GM21390 (cell line): ENCODE measurements around the gene GDF3.
"Not testable (repeated sequence)": the region's sequence is repeated elsewhere in the genome, so short reads cannot be mapped to it uniquely, and the experiment has no call there.

Experiments used
- ATAC-seq: cut with Tn5 transposase; IDR thresholded peaks from one replicate; pipeline ENCODE4 v1.9.1; 2021; ENCODE audit not compliant: unreplicated experiment

The GDF3 gene

DNA sequence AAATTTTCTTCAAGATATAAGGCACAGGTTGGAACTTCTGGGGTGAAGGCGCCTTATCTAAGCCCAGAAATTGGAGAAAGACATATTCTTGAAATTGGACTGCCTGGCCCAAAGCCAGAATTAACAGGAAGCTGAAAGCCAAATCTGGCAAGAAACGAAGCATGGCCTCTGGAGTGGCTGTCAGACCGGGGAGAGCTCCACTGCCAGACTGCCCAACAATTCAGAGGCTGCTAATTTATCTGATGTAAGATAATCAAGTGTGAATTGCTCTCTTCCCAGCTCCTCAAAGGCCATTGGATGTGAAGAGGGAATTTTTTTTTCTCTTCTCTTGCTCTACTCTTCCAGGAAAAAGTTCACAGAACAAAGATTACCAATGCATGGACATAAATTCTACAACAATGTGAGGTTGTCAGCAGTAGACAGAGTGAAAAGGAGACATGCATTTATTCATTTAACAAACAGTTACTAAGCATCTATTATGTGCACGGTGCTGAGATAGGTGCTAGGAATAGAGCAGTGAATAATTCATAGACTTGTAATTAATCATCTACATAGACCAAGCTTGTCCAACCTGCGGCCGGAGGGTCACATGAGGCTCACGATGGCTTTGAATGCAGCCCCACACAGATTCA lies at the start of gene GDF3:
Gene GDF3 (minus strand): TSS at position 210 of the 632 bp plus-strand sequence. CDS start 47 bp downstream, at position 163.
- ATAC-seq: no peak

DNA sequence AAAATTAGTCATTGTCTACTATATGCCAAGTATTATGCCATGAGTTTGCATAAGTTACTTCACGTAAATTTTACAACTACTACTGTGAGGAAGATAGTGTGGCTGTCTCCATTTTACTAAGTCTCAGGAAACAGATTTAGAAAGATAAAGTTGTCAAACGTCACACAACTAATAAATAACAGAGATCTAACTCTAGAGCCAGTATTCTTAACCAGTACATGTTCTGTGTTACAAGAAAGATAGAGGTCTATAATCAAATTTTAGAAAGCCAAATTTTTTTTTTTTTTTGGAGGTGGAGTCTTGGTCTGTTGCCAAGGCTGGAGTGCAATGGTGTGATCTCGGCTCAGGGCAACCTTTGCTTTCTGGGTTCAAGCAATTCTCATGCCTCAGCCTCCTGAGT lies 37.4 kb upstream of the GDF3 start:
- ATAC-seq: no peak

DNA sequence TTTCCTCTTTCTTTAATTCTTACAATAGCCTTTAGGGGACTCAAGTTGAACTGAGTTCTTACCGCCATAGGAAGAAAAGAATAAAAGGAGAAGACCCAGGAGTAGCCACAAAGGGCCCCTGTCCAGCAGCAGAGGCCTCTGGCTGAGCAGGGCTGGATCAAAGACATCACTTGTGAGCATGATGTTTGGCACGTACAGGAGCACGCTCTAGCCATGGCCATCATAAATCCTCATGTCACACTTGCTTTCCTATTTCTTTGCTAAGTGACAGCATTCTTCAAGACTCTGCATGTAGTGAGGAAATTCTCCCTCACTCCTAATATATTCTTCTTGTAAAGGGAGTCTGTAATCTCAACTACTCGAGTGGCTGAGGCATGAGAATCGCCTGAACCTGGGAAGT lies 35.9 kb upstream of the GDF3 start:
- ATAC-seq: no peak

DNA sequence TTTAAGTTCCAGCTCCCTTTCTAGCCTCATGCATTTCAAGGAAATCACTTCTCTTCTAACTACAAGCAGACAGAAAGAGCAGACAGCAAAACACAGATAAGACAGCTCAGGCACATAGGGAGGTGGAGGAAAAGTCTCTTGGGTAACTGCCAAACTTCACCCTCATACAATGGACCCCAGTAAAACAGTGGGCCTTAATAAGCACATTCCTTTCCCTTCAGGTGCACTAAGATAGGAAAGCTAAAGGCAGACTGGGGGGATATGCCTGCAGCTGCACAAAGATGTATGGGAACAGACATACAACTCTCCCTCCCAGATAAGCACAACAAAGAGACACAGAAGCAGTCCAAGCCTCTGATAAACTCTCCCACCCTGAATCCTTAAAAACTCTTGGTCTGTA lies 35.4 kb upstream of the GDF3 start:
- ATAC-seq: not testable (repeated sequence)

DNA sequence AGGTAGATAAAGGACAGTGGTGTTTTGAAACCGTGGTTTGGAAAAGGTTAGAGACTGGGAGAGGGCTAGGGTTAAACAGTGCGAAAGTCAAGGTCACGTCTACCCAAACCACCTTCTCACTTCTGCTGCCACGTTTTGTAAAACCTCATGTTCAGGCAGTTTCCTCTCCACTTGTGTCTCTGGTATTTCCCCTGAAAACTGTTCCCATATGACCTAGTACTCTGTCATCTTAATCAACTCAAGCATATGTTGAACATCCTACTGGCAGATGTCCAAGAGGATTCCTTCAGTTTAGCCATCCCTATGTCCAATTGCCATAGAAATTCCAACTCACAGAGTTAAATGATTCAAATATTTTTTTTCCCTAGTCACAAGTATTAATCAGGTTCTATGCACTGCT lies 34.2 kb upstream of the GDF3 start:
- no peak for ATAC-seq

DNA sequence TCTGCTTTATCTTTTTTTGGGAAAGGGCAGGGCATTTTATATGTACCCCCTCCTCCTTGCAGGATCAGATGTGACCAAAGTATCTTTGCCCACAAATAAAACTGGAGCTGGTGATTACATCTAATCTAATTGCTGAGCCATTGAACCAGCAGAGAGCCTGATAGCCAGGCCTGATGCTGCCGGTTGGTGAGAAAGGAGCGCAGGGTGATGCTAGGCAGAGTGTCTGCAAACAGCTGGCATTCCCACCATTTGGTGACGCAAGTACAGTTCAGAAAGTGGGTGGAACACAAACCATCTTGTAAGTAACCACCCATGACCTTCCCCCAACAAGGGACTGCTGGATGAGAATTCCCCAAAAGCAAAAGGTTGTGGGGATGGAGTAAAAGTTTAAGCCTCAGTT lies 28.4 kb upstream of the GDF3 start:
- ATAC-seq: no peak

DNA sequence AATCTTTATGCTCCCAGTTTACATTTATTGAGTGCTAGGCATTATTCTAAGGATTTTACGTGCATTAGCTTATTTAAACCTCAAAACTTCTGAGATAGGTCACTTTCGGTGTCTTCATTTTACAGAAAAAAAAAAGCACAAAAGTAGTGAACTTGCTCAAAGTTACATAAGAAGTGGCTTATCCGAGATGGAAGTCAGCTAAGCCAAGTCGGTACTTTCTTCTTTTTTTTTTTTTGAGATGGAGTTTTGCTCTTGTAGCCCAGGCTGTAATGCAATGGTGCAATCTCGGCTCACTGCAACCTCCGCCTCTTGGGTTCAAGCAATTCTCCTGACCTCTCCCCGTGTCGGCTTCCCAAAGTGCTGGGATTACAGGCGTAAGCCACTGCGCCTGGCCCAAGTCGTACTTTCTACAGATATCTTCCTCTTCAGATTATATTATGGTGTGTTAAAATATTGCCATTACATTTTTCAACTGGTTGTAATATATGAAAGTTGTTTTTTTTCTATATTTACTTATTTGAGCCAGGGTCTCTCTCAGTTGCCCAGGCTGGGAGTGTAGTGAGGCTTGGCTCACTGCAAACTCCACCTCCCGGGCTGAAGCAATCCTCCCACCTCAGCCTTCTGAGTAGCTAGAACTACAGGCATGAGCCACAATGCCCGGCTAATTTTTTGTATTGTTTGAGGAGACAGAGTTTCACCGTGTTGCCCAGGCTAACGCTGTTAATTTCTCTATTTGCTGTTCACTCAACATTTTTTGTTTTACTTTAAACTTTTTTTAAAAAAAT lies 24.6 kb upstream of the GDF3 start:
- ATAC-seq: no peak

DNA sequence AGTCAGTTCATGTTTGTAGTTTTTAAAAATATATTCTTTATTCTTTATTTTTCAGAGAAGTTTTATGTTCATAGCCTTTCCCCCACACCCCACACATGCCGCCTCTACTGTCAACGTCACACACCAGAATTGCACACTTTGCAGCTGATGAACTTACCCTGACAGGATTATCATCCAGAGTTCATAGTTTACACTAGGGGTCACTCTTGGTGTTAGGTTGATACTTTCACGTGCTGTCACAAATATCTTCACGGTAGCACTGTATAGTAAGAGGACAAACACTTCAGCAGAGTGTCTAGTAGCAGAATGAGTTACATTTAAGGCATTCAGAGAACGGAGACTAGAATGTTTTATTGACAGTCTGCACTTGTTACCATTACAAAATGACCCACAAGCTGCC lies 20.8 kb upstream of the GDF3 start:
- ATAC-seq: no peak

DNA sequence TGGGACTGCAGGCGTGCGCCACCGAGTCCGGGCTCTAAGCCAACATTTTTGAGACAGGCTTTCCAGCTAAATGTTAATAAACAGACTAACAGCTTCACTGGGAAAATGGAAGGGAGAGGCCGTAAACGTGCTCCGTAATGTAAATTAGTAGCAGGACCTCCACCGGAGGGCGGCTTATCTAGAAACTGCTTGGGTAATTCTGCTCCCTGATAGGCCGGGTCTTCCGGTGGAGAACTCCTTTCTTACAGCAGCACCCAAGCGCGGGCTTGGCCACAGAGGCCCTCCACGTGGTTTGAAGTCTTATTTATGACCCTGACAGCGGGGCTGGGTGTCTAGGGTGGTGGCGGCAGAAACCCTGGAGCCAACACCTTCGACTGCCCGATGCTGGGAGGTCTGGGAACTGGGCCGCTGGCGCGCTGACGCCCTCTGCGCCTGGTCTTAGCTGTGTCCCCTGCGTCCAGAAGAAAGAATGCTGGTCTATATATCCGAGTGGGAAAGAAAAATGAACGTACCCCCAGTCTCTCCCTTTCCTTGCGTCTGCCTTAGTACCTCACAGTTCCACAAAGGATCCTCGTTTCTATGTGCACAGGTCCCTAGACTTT lies 17.4 kb upstream of the GDF3 start:
- ATAC-seq: no peak

DNA sequence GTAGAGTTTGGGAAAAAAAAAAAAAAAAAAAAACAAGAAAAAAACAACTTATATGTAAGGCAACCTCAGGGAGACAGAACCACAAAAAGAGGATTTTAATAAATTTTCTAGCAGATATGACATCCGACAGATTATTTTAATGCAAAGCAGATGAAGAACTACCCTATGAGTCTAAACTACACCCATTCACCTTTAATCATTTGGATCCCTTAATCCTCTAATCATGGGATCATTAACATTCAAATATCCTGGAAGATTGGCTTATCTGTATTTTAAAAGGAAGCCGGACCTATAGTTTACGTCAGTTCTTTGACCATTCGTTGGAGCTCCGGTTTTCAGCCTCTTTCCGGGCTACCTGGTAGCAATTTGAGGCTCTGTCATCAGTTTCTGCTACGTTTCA lies 15.6 kb upstream of the GDF3 start, which contains the start of gene DPPA3:
Gene DPPA3 (plus strand): TSS at position 301 of the 400 bp plus-strand sequence. CDS start 138 bp downstream, outside the sequence.
- ATAC-seq: no peak

DNA sequence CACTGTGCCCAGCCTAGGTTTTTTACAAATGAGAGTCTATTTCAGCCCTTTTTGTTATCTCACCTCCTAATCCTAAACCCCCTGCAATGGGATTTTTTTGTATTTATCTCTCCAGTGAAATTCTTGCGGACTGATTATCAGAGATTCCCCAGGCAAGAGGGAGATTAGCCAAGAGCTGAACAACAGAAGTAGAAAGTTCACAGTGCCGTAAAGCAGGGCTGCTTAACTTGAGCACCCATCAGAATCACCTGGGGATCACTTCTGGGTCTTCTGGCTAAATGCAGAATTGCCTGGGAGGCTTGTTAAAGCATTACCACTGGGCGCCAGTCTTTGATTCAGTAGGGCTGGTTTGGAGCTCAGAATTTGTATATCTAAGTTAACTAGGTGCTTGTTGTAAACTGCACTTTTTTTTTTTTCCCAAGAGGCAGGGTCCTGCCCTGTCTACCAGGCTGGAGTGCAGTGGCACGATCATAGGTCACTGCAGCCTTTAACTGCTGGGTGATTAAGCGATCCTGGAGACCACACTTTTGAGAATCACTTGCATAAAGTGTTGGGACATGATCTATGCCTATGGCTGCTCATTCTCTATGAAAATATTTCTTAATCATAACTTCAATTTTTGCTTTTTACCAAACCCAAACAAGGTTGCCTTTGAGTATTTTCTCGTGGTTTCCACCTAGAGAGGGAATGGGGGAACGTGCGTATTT lies 14.5 kb upstream of the GDF3 start:
- no peak for ATAC-seq

DNA sequence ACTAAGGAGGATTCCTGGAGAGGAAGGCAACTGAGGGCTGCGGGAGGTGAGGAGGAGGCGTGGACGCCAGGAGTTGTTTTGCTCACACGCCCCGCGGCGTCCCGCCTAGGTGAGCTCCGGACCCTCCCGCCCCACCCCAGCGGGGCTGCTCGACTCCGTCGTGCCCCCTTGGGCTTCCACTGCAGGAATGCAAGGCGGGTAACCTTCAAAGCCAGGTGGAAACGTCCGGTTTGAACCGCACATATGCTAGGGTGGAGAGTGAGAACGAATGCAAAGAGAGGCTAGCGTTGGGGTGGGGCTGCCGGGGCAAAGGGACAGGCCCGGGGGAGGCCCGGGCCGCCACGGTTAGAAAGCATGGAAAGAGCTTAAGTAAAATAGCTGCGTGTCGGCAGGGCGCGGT lies 10.3 kb upstream of the GDF3 start:
- no peak for ATAC-seq

DNA sequence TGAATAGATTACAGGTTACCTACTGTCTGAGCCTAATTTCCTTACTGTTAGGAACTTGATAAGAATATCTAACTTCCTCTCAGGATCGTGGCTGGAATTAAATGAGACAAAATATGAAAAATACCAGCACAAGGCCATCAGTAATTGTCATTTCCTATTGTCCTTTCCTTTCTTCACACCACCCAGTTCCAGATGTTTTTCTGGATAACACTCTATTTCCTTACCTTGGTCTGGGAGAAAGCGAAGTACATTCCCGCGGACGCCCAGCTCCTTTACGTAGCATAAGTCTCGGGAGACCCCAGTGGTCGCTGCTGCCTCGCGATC lies 376 bp downstream of the GDF3 start:
- no peak for ATAC-seq

DNA sequence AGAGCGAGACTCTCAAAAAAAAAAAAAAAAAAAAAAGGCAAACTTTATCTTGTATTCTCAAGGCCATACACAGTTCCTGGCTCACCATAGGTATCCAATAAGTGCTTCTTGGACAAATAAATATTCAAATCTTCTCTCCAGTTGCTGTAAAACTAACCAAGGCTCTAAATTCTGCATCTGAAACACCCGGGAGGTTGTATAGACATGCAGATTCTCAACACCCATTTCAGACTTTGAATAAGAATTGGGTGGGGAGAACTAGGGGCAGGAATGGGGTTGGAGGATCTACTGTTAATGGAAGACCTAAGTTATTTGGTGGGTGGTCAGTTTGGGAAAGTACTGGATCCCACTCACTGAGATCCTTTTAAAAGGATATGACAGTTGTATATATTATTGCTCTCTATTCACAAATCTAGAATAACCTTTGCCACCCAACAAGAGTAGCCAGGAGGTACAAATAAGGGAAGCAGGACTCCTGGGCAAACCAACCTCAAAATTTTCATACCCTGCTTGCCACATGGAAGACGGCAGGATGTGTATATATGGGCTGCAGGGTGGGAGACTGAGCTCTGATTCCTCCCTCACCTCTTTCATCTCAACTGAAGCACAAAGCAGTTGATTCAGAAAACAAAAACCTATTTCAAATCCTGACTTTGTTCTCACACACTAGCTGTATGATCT lies 879 bp downstream of the GDF3 start:
- no peak for ATAC-seq

DNA sequence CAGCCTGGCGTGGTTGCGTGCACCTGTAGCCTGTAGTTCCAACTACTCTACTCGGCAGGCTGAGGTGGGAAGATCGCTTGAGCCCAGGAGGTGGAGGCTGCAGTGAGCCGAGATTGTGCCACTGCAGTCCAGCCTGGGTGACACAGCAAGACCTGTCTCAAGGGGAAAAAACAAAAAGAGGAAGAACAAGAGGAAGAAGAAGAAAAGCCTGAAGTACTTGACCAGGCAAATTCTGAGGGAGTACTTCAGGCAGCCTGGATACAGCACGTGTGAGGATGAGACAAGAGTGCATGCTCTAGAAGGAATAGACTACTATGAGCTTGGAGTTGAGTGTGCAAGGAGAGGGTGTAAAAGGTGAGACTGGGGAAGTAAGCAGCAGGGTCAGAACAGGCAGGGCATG lies 1.8 kb downstream of the GDF3 start:
- ATAC-seq: no peak

DNA sequence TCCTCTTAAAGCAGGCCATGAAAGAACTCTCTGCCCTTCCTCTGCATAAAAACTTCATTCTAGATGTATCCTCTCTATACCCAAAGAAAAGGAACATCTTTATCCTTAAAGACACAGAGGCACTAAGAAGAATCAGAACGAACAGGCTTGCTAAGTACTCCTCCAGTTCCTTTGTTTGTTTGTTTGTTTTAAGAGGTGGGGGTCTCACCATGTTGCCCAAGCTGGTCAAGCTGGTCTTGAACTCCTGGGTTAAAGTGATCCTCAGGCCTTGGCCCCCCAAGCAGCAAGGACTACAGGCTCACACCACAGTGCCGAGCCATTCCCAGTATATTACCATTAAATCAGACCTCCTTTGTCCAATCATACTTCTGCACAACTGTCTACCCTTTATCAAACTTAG lies 14.0 kb downstream of the GDF3 start:
- no peak for ATAC-seq

DNA sequence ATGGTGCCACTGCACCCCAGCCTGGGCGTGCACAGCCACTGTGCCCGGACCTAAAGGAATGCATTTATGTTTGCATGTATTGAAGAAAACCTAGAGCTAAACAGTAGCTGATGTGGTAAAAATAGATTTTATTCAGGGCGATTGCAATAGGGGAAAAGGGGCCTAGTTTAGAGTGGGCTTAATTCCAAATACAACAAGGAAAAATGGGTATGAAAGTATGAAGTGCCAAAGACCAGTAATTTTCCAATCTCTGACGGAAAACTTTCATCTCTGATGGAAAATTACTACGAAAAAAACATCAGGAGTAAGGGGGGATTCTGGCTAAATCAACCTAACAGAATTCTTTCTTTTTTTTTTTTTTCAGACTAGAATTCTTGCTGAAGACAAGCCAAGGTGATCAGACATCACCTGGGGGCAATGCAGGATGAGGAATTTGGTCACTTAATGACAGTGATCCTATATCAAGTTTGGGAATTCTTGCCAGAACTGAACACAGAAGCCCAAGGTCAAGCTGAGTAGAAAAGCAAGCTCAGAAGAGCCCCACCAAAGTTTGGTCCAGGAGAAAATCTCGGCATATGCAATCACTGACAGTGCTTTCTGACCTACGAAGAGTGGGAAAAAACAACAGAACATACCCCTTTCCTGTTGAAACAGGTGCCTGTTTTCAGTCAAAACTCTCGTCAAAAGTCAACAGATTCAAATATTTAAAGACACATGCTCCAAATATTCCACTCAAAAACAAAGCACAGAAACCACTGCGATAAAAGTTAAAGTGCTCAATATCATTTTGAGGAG lies 16.1 kb downstream of the GDF3 start:
- ATAC-seq: no peak

DNA sequence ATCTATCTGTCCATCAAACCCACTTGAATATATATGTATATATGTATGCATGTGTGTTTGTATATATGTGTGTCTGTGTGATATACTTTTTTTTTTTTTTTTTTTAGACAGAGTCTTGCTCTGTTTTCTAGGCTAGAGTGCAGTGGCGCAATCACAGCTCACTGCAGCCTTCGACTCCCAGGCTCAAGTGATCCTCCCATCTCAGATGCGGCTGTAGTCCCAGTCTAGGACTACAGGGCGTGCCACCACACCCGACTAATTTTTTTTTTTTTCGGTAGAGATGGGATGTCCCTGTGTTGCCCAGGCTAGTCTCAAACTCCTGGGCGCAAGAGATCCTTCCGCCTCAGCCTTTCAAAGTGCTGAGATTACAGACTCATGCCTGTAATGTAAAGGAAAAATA lies 16.8 kb downstream of the GDF3 start:
- no peak for ATAC-seq

DNA sequence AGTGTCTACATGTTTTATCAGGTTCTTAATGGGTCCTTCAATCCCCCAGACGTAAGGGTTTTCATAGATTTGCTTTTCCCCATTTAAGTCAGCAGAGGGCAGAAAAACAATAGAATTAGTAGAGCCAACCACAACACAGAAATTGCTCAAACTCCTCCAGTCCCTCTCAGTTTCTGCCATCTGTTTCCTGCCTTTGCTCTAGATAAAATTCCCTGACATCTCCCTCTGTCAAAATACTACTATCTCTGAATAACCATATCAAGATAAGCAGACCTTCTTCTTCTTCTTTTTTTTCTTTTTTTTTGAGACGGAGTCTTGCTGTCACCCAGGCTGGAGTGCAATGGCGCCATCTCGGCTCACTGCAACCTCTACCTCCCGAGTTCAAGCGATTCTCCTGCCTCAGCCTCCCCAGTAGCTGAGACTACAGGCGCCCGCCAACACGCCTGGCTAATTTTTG lies 18.1 kb downstream of the GDF3 start:
- ATAC-seq: not testable (repeated sequence)

DNA sequence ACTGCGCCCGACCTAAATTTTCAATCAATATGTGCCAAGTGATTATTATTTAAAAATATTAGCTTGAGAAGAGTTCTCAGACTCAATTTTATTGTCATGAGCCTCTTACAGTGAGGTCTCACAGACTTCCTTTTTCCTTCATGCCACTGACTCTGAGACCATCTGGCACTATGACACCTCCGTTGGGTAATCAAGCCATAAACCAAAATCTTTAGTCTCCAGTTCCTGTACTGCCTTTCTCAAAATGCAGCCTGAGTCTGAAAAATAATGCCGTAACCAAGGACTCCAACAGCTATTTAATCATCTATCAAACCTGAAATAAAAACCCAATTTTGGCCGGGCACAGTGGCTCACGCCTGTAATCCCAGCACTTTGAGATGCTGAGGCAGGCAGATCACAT lies 20.1 kb downstream of the GDF3 start:
- not testable (repeated sequence) for ATAC-seq
